ENCODE measurements around the gene EFCAB6.

DNA sequence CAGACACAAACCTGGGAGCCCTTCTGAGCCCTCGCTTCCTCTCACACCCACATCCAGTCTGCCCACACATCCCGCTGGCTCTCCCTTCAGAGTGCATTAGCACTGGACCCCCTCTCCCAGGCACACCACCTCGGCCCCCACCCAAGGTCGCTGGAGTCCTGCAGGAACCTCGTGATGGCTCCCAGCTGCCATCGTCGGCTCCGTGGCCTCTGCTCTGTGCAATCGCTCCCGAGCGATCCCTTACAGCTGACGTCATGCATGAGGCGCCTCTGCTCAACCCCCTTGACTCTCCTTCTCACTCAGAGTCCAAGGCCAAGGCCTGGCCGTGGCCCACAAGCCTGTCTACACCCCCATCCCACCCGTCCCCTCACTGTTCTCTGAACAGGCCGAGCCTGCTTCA is 183.9 kb downstream of the EFCAB6 start:
- TF ChIP-seq POLR2A (IDR thresholded peaks at IDR 0.05; ENCODE audit: low read depth, low read length): no peak
- TF ChIP-seq POU2F2 (IDR thresholded peaks at IDR 0.05; ENCODE audit: low read depth, low read length): no peak
- TF ChIP-seq POLR2AphosphoS5 (IDR thresholded peaks at IDR 0.05; ENCODE audit: low read depth, low read length): no peak

Measured in GM12891 (cell line).